ENCODE measurements around the gene TFB2M.

DNA sequence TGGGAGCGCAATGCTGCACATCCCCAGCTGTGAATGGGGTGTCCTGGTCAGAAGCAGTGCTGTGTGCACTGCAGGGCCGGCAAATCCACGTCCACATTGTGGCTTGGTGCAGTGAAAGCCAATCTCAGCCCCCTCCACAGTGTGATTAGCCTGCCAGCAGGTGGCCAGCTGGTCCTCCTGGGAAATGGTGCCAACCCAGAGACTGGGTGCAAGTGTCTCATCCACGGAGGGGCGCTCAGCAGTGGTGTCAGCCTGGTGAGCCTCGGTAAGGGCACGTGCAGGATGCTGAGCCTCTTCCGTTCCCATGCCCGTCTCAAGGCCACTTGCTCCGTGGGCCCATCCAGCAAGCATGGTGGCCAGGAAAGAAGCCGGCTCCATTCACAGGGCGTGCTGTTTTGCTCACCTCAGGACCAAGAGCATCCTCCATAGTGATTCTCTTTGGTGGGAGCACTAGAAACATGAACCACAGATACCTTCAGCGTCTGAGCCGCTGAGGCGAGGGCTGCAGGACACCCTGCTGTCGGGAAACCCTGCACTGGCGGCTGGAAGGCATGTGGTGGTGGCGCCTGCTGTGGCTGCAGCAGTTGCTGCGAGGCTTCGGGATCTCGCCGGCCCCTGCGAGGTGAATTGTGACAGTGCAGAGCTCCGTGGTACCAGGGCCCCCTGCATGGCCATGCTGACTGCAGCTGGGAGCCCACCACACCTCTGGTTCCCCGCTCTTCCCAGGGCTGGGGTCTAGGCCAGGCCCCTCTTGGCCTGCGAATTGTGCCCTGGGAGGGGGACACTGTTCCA lies 57.0 kb downstream of the TFB2M start:
- TF ChIP-seq, protein P1, sequence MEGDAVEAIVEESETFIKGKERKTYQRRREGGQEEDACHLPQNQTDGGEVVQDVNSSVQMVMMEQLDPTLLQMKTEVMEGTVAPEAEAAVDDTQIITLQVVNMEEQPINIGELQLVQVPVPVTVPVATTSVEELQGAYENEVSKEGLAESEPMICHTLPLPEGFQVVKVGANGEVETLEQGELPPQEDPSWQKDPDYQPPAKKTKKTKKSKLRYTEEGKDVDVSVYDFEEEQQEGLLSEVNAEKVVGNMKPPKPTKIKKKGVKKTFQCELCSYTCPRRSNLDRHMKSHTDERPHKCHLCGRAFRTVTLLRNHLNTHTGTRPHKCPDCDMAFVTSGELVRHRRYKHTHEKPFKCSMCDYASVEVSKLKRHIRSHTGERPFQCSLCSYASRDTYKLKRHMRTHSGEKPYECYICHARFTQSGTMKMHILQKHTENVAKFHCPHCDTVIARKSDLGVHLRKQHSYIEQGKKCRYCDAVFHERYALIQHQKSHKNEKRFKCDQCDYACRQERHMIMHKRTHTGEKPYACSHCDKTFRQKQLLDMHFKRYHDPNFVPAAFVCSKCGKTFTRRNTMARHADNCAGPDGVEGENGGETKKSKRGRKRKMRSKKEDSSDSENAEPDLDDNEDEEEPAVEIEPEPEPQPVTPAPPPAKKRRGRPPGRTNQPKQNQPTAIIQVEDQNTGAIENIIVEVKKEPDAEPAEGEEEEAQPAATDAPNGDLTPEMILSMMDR (IDR thresholded peaks at IDR 0.05), result no peak
- TF ChIP-seq POLR2A (IDR thresholded peaks at IDR 0.05), result no peak

All from lower leg skin (tissue), 3 donors.